Measurements from ENCODE around the gene CFLAR. TPM values are rescaled to one million over a fixed set of nuclear protein-coding genes. Genes with fewer than 3 reads are reported as not detected.

CFLAR gene
- total RNA-seq, 1 experiment from 2014 or later, result 56.4 TPM

DNA sequence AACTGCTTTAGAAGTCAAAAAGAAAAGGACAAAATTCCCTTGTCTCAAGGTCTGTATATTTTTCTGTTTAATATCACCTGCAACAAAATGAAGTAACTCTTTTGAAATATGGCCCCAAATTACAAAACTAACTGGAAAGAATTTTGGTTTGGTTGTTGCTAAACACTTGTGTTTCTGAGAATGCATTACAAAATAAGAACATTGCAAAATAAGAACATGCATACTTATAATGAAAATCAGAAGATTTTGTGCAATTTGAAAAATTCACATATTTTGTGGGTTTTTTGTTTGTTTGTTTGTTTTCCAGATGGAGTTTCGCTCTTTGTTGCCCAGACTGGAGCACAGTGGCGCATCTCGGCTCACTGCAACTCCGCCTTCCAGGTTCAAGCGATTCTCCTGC lies 22.4 kb upstream of the CFLAR start:
- H3K4me3 Mint-ChIP-seq (ENCODE audit: unreplicated experiment), result no peak overlapping the region
- H3K4me3 ChIP-seq (ENCODE audit: low read depth, low read length), result no peak overlapping the region
- intact Hi-C loops (cut with micrococcal nuclease; ENCODE audit: unreplicated experiment), result no loop called here
- H3K36me3 Mint-ChIP-seq (ENCODE audit: insufficient read depth, unreplicated experiment), result peaks cover 16% of the 10 kb centered on the region
- H3K27me3 Mint-ChIP-seq (ENCODE audit: insufficient read depth, unreplicated experiment), result no peaks in the 10 kb centered on the region
- no TSS peak for BruUV-seq (replicated peaks)
- H3K9me3 Mint-ChIP-seq (ENCODE audit: unreplicated experiment), result no peaks in the 10 kb centered on the region
- no peaks in the 10 kb centered on the region for H3K27me3 ChIP-seq (replicated peaks; ENCODE audit: control insufficient read depth, insufficient read depth, low read length)
- no peaks in the 10 kb centered on the region for H3K4me1 ChIP-seq
- H3K36me3 ChIP-seq (ENCODE audit: control insufficient read depth, insufficient read depth, low read length), result no peaks in the 10 kb centered on the region
- no peaks in the 10 kb centered on the region for H3K4me1 Mint-ChIP-seq (ENCODE audit: low read depth, unreplicated experiment)
- POLR2A ChIA-PET, result no interaction called here
- TF ChIP-seq, protein P1, sequence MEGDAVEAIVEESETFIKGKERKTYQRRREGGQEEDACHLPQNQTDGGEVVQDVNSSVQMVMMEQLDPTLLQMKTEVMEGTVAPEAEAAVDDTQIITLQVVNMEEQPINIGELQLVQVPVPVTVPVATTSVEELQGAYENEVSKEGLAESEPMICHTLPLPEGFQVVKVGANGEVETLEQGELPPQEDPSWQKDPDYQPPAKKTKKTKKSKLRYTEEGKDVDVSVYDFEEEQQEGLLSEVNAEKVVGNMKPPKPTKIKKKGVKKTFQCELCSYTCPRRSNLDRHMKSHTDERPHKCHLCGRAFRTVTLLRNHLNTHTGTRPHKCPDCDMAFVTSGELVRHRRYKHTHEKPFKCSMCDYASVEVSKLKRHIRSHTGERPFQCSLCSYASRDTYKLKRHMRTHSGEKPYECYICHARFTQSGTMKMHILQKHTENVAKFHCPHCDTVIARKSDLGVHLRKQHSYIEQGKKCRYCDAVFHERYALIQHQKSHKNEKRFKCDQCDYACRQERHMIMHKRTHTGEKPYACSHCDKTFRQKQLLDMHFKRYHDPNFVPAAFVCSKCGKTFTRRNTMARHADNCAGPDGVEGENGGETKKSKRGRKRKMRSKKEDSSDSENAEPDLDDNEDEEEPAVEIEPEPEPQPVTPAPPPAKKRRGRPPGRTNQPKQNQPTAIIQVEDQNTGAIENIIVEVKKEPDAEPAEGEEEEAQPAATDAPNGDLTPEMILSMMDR (IDR thresholded peaks at IDR 0.05; ENCODE audit: insufficient read depth in 1 of 2, low read depth in 1 of 2, low read length in 1 of 2, severe bottlenecking in 1 of 2, unreplicated experiment in 1 of 2), result no peak
- DNase-seq, result no peak
- H3K9me3 ChIP-seq, result no peaks in the 10 kb centered on the region
- CTCF ChIA-PET, result interaction anchor here (0.6 kb wide), 1 partner anchor 9 kb away, joined by 5 read pairs; no protein-coding TSS in a partner anchor
- no peak overlapping the region for H3K27ac Mint-ChIP-seq (ENCODE audit: unreplicated experiment)

DNA sequence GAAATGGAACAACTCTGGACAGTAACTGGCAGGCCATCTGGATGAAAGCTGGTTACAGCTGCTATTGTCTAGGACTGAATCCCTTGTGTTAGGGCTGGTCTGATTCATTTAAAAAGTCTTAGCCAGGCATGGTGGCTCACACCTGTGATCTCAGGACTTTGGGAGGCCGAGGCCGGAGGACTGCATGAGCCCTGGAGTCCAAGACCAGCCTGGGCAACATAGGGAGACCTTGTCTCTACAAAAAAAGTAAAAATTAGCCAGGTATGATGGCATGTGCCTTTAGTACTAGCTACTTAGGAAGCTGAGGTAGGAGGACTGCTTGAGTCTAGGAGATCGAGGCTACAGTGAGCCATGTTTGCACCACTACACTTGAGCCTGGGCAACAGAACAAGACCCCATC lies 15.5 kb upstream of the CFLAR start:
- Histone ChIP-seq H3K36me3 (ENCODE audit: control insufficient read depth, insufficient read depth, low read length) (no peaks in the 10 kb centered on the region), H3K9me3 (no peaks in the 10 kb centered on the region), H3K4me1 (no peaks in the 10 kb centered on the region), H3K27me3 (replicated peaks; ENCODE audit: control insufficient read depth, insufficient read depth, low read length) (no peaks in the 10 kb centered on the region), H3K4me3 (ENCODE audit: low read depth, low read length) (no peak overlapping the region)
- intact Hi-C loops (cut with micrococcal nuclease; ENCODE audit: unreplicated experiment), result no loop called here
- DNase-seq, result no peak
- no peaks in the 10 kb centered on the region for H3K36me3 Mint-ChIP-seq (ENCODE audit: insufficient read depth, unreplicated experiment)
- H3K4me3 Mint-ChIP-seq (ENCODE audit: unreplicated experiment), result no peak overlapping the region
- H3K27me3 Mint-ChIP-seq (ENCODE audit: insufficient read depth, unreplicated experiment), result no peaks in the 10 kb centered on the region
- no peaks in the 10 kb centered on the region for H3K9me3 Mint-ChIP-seq (ENCODE audit: unreplicated experiment)
- no TSS peak for BruUV-seq (replicated peaks)
- ChIA-PET CTCF (interaction anchor here (0.6 kb wide), 1 partner anchor 60 kb away, joined by 4 read pairs; no protein-coding TSS in a partner anchor), POLR2A (interaction anchor here (0.6 kb wide), 1 partner anchor 12 kb away, joined by 4 read pairs; no protein-coding TSS in a partner anchor)
- TF ChIP-seq, protein P1 (IDR thresholded peaks at IDR 0.05; ENCODE audit: insufficient read depth in 1 of 2, low read depth in 1 of 2, low read length in 1 of 2, severe bottlenecking in 1 of 2, unreplicated experiment in 1 of 2), result no peak
- no peaks in the 10 kb centered on the region for H3K4me1 Mint-ChIP-seq (ENCODE audit: low read depth, unreplicated experiment)
- H3K27ac Mint-ChIP-seq (ENCODE audit: unreplicated experiment), result no peak overlapping the region

DNA sequence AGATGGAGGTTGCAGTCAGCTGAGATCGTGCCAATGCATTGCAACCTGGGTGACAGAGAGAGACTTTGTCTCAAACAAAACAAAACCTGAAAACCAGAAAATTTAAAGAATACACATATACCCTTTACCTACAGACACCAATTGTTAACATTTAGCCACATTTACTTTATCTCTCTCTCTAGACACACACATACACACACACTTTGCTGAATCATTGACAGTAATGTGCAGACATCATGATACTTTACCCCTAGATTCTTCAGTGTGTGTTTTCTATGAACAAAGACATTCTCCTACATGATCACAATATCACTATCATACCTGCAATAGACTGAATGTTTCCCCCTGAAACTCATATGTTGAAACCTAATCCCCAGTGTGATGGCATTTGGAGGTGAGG lies 10.2 kb upstream of the CFLAR start:
- ChIA-PET CTCF (no interaction called here), POLR2A (no interaction called here)
- Mint-ChIP-seq H3K4me1 (ENCODE audit: low read depth, unreplicated experiment) (no peaks in the 10 kb centered on the region), H3K27ac (ENCODE audit: unreplicated experiment) (no peak overlapping the region), H3K36me3 (ENCODE audit: insufficient read depth, unreplicated experiment) (no peaks in the 10 kb centered on the region), H3K9me3 (ENCODE audit: unreplicated experiment) (peaks cover 5% of the 10 kb centered on the region), H3K27me3 (ENCODE audit: insufficient read depth, unreplicated experiment) (no peaks in the 10 kb centered on the region), H3K4me3 (ENCODE audit: unreplicated experiment) (no peak overlapping the region)
- Histone ChIP-seq H3K4me3 (ENCODE audit: low read depth, low read length) (no peak overlapping the region), H3K36me3 (ENCODE audit: control insufficient read depth, insufficient read depth, low read length) (no peaks in the 10 kb centered on the region), H3K27me3 (replicated peaks; ENCODE audit: control insufficient read depth, insufficient read depth, low read length) (no peaks in the 10 kb centered on the region), H3K9me3 (no peaks in the 10 kb centered on the region), H3K4me1 (no peaks in the 10 kb centered on the region)
- TF ChIP-seq, protein P1 (IDR thresholded peaks at IDR 0.05; ENCODE audit: insufficient read depth in 1 of 2, low read depth in 1 of 2, low read length in 1 of 2, severe bottlenecking in 1 of 2, unreplicated experiment in 1 of 2), result no peak
- intact Hi-C loops (cut with micrococcal nuclease; ENCODE audit: unreplicated experiment), result no loop called here
- BruUV-seq (replicated peaks), result no TSS peak
- DNase-seq, result no peak
